ENCODE data around the gene ANKZF1. TPM values are rescaled to one million over a fixed set of nuclear protein-coding genes. Genes with fewer than 3 reads are reported as not detected.

ANKZF1 gene
- total RNA-seq, 4 donors from 2014 or later, result 16.8 to 62.5 (median 52.7) TPM

- no peak for TF ChIP-seq CTCF (IDR thresholded peaks at IDR 0.05; ENCODE audit: low read depth)
These were observed 42.8 kb downstream of the ANKZF1 start for GRCh38 chr2:219272356-219272755.

- TF ChIP-seq CTCF (IDR thresholded peaks at IDR 0.05; ENCODE audit: low read depth), result no peak
These were observed 43.4 kb downstream of the ANKZF1 start for GRCh38 chr2:219272995-219273394.

GRCh38 chr2:219273937-219274336 lies 44.3 kb downstream of the ANKZF1 start:
- no peak for TF ChIP-seq CTCF (IDR thresholded peaks at IDR 0.05; ENCODE audit: low read depth)

GRCh38 chr2:219274361-219274921 lies 44.8 kb downstream of the ANKZF1 start:
- no peak for TF ChIP-seq CTCF (IDR thresholded peaks at IDR 0.05; ENCODE audit: low read depth)

GRCh38 chr2:219277703-219278654 lies 48.4 kb downstream of the ANKZF1 start:
- no peak for TF ChIP-seq CTCF (IDR thresholded peaks at IDR 0.05; ENCODE audit: low read depth)

- no peak for TF ChIP-seq CTCF (IDR thresholded peaks at IDR 0.05; ENCODE audit: low read depth)
These were observed 49.1 kb downstream of the ANKZF1 start for GRCh38 chr2:219278655-219279150.
